CD4-positive, alpha-beta T cell treated with Interleukin-2 at 100 ng/mL for 4 hours (primary cell): ENCODE data around the gene OSBPL7.

Experiments used
- DNase-seq: peaks from one replicate; pipeline ENCODE4 v3.0.0-alpha.2; 2020; ENCODE audit warnings: low spot score

The OSBPL7 gene

DNA sequence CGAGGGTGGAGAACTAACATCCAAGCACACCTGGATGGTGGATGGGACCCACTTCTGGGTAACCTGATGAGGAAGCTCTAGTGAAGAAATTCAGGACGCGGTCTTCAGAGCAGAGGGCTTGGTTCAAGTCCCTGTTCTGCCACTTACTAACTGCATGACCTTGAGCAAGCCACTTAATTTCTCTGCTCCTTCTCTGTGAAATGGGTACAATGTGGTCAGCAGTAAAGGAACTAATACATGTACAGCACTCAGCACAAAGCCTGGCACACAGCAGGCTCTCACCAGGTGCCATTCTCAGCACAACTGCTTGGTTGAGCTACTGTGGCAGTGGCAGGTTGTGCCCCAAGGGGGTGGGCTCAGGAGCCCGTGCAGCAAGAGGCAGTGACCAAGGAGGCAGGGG lies 1.9 kb upstream of the OSBPL7 start:
- DNase-seq = no peak

DNA sequence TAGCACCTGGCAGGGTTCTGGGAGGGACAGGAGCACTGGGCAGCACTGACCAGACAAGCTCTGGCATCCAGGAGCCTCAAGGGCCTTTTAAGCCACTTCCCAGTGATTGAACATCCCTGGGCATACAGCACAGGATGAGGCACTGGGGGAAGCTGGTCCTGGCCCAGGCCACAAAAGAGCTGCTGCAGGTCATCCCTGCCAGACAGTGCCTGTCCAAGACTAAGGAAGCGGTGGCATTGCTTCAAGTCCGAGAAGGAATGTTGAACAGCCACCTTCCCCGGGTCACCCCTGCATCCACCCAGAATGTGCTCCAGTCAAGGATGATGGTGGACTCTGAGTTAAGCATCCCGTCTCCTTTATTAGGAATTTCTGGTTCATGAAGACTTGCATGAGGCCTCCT lies 1.2 kb upstream of the OSBPL7 start:
- no peak for DNase-seq

DNA sequence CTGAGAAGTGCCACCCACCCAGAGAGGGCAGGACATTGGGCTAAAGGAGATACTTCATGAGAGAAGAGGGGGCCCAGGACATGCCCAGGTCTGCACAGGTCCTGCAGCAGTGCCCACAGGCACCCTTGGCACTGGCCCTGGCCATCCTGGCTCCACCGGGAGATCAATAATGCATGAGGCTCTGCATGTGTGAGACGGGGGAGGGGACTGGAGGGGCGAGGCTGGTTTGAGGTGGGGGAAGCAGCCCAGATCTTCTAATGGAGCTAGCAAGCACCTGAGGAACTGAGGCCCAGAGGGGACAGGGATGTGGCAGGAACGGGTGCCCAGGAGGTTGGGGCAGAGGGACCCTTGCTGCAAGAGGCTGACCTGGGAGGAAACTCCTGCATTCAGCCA lies 567 bp downstream of the OSBPL7 start:
- DNase-seq = no peak

DNA sequence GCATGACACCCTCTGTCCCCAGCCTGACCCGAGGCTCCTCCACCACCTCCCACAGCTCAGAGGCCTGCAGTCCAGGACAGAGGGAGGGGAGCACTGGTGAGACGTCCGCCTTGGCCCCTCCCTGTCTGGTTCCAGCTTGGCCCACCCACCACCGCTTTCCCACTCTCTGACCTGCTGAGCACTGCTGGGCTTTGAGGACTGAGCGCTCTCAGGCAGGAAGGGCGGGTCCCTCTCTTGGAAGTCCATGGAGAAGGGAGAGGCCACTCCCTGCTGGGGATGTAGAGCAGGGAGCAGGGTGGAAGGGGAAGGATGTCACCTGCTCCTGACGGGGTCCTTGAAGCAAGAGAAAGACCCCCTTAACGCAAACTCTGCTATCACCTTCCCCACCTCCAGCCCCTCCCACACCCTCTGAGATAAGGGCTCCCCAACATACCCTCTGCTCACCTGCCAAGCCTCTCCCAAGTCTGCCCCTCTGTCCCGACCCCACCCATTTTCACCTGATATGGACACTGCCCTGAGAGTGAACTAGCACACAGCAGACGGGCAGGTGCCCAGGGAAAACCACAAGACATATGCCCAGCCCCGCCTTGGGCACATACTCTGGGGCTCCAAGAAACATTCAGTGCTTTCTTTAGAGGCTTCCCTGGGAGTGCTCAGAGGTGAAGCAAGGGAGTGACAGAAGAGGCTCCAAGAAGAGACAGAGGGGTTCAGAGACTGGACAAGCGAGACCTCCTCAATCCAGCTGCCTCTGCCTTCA lies 1.4 kb downstream of the OSBPL7 start:
- DNase-seq = no peak

DNA sequence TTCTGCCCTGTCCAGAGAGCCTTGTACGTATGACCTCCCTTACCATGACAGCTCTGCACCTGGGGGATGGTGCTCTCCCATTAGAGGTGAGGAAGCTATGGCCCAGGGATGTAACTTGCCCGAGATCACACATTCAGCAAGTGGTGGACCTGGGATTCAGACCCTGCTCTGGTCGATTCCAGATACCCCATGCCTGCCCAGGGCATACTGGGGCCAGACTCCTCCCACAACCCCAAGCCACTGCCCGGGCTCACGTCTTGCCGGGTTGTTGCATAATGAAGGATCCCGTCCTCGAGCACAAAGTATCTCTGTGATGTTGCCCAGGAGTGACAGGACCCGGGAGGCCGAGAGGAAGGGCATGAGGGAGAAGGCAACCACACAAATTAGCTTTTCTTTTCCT lies 2.1 kb downstream of the OSBPL7 start:
- DNase-seq = no peak

DNA sequence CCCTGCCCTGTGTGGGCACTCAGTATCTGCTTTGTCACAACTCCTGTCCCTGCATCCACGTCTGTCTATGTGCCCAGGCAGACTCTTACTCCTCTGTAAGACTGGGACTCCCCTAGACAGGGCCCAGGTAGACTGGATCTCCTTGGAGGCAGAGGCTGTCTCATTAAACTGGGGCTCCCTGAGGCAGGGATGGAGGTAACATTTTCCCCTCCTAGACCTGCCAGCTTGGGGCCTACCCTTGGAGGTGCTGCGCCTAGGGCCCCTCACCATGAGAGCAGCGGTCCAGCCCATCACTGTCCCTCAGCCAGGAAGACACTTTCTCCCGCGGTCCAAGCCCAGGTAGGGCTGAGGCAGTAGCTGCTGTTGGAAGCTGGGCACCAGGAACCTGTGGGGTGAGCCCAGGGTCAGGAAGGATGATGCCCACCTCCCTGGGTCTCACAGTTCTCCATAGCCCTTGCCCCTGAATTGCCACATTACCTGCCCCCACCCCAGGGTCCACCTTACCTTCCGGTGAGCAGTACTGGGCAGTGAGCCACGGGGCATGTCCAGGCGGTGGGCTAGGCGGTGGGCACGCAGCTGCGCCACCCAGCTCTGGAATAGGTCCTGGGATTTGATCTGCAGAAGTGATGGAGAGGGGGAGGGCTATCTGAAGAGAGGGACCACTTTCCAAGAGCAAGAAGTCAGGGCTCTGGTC lies 3.4 kb downstream of the OSBPL7 start:
- no peak for DNase-seq

DNA sequence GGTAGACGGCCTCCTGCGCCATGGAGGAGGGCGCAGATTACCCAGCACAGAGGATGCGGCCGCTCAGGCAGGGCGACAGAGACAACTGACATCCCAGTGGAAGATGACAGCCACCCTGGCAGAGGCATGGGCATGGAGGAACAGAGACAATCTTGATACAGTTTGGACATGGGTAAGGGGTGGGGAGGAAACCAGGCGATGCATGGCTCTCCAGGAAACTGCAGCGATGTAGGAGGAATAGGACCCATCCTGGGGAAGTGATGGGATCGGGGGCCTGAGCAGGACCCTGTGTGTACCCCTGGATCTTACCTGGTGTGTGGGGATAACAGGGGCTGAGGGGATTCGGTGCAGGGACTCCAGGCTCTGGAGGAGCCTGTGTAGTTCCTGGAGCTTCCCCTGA lies 4.6 kb downstream of the OSBPL7 start:
- no peak for DNase-seq

DNA sequence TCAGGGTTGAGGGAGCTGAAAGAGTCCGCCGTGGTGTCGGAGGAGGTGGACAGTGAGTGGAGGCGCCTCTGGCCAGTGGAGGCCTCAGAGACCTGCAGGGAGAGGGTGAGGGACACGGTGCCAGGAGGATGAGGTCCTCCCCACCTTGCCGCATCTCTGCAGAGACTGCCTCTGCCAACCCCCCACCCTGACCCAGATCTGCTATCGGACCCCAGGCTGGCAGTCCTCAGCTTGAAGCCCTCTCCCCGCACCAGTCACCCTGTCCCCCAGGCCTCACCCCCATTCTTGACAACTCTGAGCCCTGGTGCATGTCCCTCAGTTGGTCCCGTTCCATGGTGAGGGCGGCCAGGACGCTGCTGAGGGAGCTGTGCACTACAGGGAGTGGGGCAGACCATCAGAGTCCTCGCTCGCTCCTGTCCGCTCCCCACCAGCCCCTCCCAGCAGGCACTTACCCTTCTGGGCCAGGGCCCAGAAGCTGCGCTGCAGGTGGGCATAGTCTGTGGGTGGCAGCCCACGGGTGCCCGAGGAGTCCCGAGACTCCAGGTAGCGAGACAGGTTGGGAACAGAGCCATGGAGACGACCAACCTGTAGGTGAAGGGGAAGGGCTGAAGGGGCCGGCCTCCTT lies 5.4 kb downstream of the OSBPL7 start:
- DNase-seq = no peak

DNA sequence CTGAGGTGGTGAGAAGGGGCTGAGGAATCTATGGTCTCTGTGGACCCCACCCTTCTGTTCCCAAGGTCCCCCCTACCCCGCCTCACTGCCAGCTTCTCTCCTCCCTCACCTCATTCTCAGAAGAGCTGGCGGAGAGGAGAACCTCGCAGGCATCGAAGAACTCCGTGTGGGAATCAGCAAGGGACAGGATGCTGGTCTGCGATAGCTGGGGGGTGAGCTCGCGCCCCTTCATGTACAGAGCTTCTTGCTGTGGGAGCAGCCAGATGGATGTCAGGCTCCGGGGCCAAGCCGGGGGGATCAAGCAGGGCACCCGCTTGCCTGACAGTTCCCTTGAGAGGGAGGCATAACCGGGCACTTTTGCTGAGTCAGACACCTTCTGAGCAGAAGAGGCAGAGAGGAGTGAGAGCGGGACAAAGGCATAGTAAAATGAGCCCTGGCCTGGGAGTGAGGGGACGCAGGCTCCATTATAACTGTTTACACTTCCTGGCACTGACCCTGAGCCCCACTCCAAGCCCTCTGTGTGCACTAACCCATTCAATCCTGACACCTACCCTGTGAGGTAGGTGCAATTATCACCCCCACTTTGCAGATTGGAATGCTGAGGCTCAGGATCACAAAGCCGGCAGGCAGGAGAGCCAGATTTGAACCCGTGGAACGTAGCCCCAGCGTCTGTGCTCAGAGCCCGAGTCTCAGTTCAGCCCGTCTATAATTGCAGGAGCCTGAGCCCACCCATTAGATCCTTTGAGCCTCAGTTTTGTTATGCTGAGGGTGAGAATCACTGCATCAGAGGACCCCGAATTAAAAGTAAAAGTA lies 6.3 kb downstream of the OSBPL7 start:
- DNase-seq = no peak

DNA sequence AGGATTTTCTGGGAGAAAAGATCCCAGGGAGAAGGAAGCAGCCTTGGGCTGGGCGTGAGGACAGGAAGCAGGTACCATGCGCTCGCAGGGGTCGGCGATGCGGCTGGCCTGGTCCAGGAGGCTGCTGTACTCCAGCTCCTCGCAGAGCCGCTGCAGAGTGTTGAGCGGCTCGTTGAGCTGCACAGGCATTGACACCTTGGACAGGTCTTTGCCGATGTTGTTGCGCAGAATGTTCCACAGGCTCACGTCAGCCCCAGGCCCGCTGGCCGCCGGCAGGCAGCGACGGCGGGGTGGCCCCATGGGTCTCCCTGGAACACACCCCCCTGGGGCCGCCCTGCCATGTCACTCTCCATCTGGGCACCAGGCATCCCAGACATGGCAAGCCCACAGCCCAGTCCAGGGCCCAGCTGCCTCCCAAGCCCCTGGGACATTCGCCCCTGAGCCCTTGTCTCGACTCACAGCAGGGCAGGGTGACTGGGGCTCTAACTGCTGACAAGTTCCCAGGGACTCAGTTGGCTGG lies 8.0 kb downstream of the OSBPL7 start:
- no peak for DNase-seq

DNA sequence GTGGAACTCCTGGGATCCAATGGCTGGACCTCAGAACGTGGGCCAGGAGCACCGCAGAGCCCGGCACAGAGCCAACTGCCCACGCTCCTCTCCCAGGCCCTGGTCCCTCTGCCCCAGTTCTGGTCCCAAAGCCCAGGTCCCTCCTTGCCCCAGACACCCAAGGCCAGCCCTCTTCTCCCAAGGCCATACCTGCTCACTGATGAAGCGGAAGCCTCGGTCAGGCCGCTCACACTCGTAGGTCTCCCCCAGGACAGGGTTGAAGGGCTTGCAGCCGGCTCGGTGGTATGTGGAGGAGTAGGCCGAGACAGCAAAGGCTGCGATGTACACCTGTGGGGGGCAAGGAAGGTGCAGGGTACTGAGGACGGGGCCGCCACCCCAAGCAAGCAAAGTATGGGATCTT lies 8.5 kb downstream of the OSBPL7 start:
- DNase-seq = no peak

DNA sequence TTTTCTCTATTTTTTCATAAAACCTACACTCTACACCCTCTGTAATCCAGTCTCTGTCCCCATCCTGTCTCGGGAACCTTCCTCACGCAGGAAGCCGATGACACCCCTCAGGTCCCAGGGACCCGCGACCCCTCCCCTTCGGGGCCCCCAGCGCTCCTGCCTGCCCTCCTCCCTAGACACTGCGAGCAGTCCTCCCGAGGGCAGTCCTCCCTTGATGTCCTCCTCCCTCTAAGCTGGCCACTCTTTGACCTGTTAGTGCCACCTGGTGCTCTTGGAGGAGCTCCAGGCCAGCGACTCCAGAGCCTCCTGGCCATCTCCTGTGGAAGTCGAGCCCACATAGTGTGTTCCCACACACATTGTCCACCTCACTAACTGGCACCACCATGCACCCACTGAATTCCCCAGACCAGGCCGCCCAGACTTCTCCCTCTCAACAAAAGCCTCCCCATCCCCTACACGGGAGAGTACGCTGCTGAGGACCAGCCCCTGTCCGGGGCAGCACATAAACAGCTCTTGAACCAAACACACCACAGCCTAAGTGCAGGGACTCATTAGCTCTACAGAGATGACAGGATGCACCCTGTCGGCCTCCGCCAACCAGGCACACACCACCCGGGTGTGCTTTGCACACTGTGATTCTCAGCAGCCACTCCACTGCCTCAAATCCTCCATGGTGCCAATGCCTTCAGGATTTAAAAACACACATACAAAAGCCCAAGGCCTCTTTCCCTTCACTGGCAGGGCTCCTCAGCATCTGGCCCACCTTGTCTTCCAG lies 9.3 kb downstream of the OSBPL7 start:
- no peak for DNase-seq

DNA sequence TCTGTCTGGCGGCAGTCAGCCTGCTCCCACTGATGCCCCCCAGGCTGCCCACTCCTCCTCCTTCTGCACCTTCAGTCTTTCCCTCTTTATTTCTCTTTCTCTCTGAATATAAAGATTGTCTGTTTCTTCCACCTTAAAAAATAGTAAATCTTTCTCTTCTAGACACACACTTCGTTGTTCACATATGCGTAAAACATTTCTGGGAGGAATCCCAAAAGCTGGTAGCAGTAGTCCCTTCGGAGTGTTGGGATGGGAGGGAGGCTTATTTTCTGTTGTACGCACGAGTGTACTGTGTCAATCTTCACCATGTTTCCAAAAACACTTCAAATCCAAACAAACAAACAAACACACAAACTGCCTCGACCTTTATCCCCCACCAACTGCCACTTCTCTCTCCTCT lies 9.9 kb downstream of the OSBPL7 start:
- DNase-seq = no peak

DNA sequence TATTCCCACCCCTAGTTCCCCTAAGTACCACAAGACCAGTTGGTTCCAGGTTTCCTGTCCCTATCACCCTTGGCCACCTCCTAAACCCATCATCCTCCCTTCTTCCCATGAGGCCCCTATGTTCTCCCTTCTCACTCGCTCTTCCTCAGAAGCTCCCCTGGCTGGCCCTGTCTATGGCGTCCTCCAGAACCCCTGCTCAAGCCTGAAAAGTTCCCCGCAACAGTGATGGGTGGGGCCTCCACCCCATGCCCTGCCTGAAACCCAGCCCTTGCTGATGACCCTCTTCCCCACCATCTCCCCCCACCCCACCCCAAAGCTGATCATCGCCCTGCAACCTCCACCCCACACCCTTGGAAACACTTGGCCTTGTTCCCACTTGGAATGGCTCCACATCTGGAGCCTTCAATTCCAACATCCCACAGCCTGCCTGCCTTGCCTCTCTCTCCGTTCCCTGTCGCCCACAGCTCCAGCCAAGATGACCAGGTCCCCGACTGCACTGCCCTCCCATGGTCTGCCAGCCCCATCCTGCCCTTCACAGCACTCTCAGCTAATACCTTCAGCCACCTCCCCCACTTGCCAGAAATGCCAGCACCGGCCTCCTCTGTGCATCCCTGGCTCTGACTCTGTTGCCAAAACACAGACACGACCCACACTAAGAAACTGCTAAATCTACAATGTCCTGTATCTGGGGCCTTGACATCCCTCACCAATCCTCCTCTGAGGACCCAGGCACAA lies 10.5 kb downstream of the OSBPL7 start:
- DNase-seq = no peak

DNA sequence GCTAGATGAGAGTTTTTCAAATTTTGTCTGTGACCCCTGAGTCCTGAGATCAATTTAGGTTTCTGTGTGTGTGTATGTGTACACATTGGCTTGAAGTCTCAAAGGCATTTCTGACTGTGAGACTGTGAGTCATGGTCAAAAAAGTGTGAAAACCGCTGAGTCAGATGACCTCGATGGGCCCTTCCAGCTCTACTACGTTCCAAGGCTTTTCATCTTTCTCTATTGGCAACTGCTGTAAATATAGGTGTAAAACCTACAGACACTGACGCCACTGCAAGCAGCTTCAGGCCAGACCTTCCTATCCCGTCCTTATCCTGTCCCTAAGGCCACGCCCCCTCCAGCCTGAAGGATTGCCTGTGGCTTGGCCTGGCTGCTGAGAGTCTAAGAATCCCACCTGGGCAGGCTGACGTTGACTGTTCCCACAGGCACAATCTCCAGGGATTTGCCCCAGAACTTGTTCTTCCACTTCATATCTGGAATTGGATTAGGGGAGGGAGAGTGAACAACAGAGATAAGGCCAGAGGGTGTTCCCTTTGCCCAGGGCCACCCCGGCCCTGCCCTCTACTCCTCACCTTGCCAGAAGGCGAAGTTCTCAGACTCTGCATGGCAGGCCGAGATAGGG lies 11.3 kb downstream of the OSBPL7 start:
- peak; percentile 71 for DNase-seq

DNA sequence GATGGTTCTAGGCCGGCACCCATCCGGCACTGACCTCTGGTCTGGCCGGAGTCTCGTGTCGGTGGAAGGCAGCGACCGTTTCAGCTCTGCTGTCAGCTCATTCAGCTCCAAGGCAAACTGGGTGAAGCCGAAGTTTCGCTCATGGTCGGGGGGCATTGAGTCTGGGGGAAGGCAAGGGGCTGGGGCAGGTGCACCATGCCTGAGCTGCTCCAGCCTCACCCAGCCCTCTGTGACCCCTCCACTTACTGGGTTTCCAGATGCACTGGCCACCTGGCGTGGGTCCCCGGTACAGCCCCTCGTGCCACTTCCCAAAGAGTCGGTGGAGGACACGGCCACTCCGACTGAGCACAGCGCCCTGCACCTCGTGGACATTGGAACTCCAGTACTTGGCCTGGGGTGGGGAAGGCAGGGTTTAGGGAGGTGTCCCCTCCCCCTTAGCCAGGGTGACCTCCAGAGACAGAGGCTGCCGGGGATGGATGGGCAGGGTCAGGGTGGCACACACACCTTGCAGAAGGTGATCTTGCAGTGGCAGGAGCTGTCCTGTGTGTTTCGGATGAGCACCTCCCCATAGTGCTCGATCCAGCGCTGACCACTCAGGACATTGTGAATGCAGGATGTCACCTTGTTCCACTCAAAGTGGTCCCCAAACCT lies 12.6 kb downstream of the OSBPL7 start:
- no peak for DNase-seq

DNA sequence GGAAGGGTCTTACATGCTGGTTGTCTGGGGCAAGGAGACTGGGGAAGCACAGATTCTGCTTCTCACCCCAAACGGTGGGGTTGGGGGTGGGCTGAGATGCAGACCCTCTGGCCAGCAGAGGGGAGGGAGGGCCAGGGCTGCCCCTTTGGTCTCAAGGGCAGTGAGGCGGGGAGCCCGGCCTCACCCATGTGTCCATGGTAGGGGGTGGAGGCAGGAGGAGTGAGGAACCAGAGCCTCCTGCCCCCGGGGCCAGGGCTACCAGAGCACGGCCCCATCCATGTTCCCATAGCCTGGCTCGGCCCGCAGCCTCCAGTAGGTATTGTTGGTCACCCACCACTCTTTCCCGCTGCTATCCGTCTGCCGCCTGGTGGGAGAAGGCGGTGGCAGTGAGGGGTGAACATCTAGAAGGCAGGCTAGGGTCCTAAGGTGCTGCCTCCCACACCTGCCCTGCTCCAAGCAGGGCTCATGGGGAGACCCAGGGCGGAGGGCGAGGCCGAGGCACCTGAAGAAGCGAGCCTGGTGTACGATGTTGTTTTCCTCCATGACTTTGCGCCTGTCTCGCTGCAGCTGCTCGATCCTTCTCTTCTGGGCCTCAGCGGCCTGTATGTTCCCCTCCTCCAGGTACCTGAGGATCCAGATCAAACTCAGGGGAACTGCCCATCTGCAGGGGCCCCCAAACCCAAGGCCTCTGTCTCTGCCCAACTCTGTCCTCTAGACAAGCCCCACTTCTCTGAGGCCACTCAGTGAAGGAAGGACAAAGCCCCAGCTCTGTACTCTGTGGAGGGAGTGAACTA lies 13.4 kb downstream of the OSBPL7 start:
- no peak for DNase-seq

DNA sequence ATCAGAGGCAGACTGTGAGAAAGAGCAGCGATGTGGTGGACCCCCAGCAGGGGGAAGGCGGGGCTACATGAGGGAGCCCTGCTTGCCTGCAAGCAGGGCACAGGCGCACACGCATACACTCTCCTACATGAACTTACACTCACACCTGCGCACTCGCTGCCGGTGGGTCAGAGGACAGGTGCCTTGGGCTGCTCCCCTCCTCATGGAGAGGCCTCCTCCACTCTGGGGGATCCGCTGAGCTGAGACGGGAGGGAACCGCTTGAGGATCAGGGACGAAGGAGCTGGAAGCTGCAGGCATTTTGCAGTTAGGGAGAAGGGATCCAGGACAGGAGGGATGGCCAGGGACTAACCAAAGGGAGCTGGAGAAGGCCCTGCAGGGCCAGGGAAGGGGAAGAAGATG lies 14.2 kb downstream of the OSBPL7 start:
- DNase-seq = no peak

DNA sequence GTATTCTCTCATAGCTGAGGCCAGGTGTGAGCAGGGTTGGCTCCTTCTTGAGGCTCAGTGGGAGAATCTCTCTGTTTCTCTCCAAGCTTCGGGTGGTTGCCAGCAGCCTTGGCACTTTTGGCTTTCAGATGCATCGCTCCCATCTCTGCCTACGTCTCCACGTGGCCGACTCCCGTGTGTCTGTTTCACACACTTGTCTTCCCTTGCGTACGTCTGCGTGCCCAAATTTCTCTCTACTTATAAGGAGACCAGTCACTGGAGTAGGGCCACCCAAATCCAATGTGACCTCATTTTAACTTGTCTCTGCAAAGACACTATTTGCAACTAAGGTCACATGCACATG lies 14.7 kb downstream of the OSBPL7 start:
- DNase-seq = no peak
